RWPE2 (cell line): Measurements from ENCODE around the gene FMO2.

Experiments used
- ATAC-seq: fragments of 200-7000 bp; cut with Tn5 transposase; 3 replicates; pipeline ENCODE4 v1.9.1; 2021; ENCODE audit warnings: low read depth
- DNase-seq: peaks from one replicate; pipeline ENCODE4 v3.0.0-alpha.2; 2020; ENCODE audit warnings: low spot score
- H3K27ac ChIP-seq: fragments of 450-650 bp; 2 replicates; pipeline ENCODE4 v1.5.1; 2017; ENCODE audit warnings: mild to moderate bottlenecking; ENCODE audit not compliant: poor library complexity, severe bottlenecking
- H3K27me3 ChIP-seq: fragments of 250-450 bp; sonication (Bioruptor Pico); 2 replicates; pipeline ENCODE4 v1.5.1; 2021; ENCODE audit warnings: mild to moderate bottlenecking, moderate library complexity; ENCODE audit not compliant: insufficient read depth, poor library complexity, severe bottlenecking
- H3K36me3 ChIP-seq: fragments of 250-450 bp; sonication (Bioruptor Pico); 2 replicates; pipeline ENCODE4 v1.5.1; 2020; ENCODE audit warnings: low read depth, mild to moderate bottlenecking, moderate library complexity
- H3K4me1 ChIP-seq: fragments of 250-450 bp; sonication (Bioruptor Pico); 2 replicates; pipeline ENCODE4 v1.5.1; 2021; ENCODE audit warnings: mild to moderate bottlenecking, moderate library complexity; ENCODE audit not compliant: insufficient read depth, poor library complexity, severe bottlenecking
- H3K4me3 ChIP-seq: fragments of 250-450 bp; sonication (Bioruptor Pico); 2 replicates; pipeline ENCODE4 v1.5.1; 2021; ENCODE audit warnings: mild to moderate bottlenecking, moderate library complexity; ENCODE audit not compliant: severe bottlenecking
- H3K9me3 ChIP-seq: fragments of 250-450 bp; sonication (Bioruptor Pico); 2 replicates; pipeline ENCODE4 v1.5.1; 2021; ENCODE audit warnings: mild to moderate bottlenecking, moderate library complexity; ENCODE audit not compliant: severe bottlenecking
- TF ChIP-seq, protein P1 (sequence below): fragments of 450-650 bp; IDR thresholded peaks from one replicate; pipeline ENCODE4 v1.5.1; 2017; ENCODE audit warnings: mild to moderate bottlenecking, moderate library complexity; ENCODE audit not compliant: poor library complexity, severe bottlenecking

FMO2 gene

DNA sequence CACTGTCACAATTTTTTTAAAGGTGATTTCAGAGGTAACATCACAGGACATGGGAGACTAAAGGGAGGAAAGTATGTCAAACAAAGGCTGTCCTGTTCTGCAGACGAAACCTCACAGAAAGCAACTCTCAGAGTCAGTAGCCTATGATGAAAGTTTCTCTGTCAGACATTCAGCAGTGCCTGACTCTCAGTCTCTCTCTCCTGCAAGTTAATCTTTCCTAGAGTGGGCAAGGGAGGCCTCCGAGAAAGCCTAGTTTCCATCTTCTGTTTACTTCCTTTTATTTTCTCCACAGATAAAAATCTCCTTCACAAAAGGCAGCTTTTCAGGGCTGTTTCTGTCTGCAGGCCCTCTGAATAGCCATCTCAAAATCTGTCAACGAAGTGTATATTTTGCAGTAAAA, 24.9 kb upstream of the FMO2 start:
- Histone ChIP-seq H3K27me3 (no peaks in the 10 kb centered on the region), H3K4me3 (no peak overlapping the region)
- no peak for DNase-seq

DNA sequence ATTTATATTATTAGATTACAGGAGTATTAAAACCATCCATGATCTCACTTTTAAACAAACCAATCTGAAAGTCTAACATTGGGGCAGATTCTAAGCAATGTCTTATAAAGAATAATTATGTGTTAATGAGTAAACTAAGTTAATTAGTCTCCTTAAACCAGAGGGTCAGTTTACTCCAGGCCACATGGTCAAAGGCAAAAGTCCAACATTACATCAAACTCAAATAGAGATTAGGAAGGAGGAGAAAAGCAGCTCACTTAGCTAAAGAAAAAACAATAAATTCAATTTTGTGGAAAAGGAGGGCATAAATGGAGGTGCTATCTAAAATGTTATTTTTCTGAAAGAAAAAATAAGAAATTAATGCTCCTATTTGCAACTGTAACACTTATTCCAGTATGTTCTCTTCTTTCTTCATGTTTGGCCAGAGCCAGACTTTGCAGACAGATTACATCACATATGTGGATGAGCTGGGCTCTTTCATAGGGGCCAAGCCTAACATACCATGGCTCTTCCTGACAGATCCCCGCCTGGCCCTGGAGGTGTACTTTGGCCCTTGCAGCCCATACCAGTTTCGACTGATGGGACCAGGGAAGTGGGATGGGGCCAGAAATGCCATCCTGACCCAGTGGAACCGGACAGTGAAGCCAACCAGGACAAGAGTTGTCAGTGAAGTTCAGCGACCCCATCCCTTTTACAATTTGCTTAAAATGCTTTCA, 24.3 kb upstream of the FMO2 start:
- Histone ChIP-seq H3K4me3 (no peak overlapping the region), H3K27me3 (no peaks in the 10 kb centered on the region), H3K9me3 (no peaks in the 10 kb centered on the region), H3K4me1 (peaks cover under 1% of the 10 kb centered on the region), H3K27ac (no peak overlapping the region), H3K36me3 (no peaks in the 10 kb centered on the region)
- ATAC-seq: no peak
- TF ChIP-seq, protein P1, sequence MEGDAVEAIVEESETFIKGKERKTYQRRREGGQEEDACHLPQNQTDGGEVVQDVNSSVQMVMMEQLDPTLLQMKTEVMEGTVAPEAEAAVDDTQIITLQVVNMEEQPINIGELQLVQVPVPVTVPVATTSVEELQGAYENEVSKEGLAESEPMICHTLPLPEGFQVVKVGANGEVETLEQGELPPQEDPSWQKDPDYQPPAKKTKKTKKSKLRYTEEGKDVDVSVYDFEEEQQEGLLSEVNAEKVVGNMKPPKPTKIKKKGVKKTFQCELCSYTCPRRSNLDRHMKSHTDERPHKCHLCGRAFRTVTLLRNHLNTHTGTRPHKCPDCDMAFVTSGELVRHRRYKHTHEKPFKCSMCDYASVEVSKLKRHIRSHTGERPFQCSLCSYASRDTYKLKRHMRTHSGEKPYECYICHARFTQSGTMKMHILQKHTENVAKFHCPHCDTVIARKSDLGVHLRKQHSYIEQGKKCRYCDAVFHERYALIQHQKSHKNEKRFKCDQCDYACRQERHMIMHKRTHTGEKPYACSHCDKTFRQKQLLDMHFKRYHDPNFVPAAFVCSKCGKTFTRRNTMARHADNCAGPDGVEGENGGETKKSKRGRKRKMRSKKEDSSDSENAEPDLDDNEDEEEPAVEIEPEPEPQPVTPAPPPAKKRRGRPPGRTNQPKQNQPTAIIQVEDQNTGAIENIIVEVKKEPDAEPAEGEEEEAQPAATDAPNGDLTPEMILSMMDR: no peak
- DNase-seq: no peak

More for the DNA sequence above, 24.9 kb upstream of the FMO2 start:
- no peak for ATAC-seq
- TF ChIP-seq, protein P1: no peak
- Histone ChIP-seq H3K27ac (no peak overlapping the region), H3K36me3 (no peaks in the 10 kb centered on the region), H3K4me1 (no peaks in the 10 kb centered on the region), H3K9me3 (no peaks in the 10 kb centered on the region)

DNA sequence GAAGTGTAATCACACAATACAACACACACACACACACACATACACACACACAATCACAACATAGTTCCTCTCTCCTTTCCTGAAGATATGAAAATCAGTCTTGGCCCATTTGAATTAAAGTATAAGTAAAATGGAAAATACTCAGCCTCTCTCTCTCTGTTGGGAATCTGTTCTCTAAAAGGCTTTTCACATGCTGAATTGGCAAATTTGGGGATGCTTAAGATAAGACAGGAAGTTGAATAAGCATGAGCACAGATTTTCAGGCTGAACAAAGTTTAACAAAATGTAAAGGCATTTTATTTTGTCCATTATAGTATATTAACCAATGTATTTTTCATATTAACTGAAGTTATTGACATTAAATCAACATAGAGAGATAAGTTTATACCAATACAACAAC, 23.7 kb upstream of the FMO2 start:
- H3K4me1 ChIP-seq: peaks cover 7% of the 10 kb centered on the region
- ATAC-seq (no peak), DNase-seq (no peak)
- H3K9me3 ChIP-seq: no peaks in the 10 kb centered on the region
- H3K27ac ChIP-seq: no peak overlapping the region
- no peaks in the 10 kb centered on the region for H3K36me3 ChIP-seq
- H3K27me3 ChIP-seq: no peaks in the 10 kb centered on the region
- TF ChIP-seq, protein P1: no peak
- no peak overlapping the region for H3K4me3 ChIP-seq

DNA sequence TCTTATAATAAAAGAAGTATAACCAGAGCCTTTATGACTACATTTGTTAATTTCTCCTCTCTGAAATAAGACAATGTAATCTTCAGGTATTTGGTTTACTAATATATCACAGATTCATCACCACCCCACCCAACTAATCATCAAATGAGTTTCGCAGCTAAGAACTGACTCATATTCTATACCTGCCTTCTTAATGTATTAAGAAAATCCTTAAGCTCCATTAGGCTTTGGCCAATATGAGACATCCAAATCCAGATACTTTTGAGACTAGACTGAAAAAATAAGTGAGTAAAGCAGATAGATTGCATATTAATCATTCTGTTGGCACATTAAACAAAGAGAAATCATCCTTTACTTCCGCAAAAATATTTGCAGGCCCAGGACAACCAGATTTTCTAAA, 18.7 kb upstream of the FMO2 start:
- TF ChIP-seq, protein P1: no peak
- H3K4me3 ChIP-seq: no peak overlapping the region
- ATAC-seq: peak; percentile 95
- H3K36me3 ChIP-seq: no peaks in the 10 kb centered on the region
- H3K4me1 ChIP-seq: peaks cover 15% of the 10 kb centered on the region
- no peaks in the 10 kb centered on the region for H3K27me3 ChIP-seq
- H3K27ac ChIP-seq: peak overlapping the region; percentile 54
- no peaks in the 10 kb centered on the region for H3K9me3 ChIP-seq
- DNase-seq: no peak

DNA sequence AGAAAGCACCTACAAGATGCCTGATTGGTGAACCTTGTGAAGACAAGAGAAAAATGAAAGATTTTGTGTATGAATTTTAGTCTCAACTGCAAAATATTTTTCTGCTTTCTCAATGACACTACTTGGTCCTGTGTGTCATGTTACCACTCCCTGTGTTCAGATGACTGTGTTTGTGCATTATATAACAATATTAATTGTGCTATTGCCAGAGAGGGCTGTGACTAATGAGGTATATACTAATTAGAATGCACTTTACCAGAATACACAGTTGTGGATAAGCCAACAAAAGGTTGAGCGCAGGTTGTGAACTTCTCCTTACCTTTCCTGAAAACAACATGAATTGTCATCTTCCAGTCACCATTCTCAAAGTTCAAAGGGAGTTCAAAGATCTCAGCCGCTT, 17.3 kb upstream of the FMO2 start:
- ATAC-seq (no peak), DNase-seq (no peak)
- Histone ChIP-seq H3K27ac (no peak overlapping the region), H3K4me3 (no peak overlapping the region), H3K36me3 (no peaks in the 10 kb centered on the region), H3K4me1 (peaks cover 15% of the 10 kb centered on the region), H3K9me3 (no peaks in the 10 kb centered on the region), H3K27me3 (no peaks in the 10 kb centered on the region)
- TF ChIP-seq, protein P1: no peak
